WTC11 (cell line): ENCODE data around the gene GPER1. TPM values are rescaled to one million over a fixed set of nuclear protein-coding genes. Genes with fewer than 3 reads are reported as not detected.

Source experiments
- ATAC-seq: fragments of 200-7000 bp; cut with Tn5 transposase; 2 replicates; pipeline ENCODE4 v1.10.0; 2021; ENCODE audit warnings: mild to moderate bottlenecking, moderate library complexity
- CTCF ChIA-PET: fragments of 300-600 bp; sonication (Branson Sonifier 250); formaldehyde crosslinking; loops from one replicate; lab custom pipeline; 2021; ENCODE audit warnings: antibody characterized with exemption; lab: Charles Lee
- POLR2A ChIA-PET: fragments of 350-600 bp; sonication (Branson Sonifier 250); formaldehyde crosslinking; loops from one replicate; lab custom pipeline; 2021; ENCODE audit warnings: antibody characterized with exemption; lab: Charles Lee
- DNase-seq: peaks from one replicate; pipeline ENCODE4 v3.0.0; 2021; ENCODE audit warnings: low spot score
- H3K27ac Mint-ChIP-seq: 2 replicates; pipeline ENCODE4 v1.8.0; 2021; ENCODE audit warnings: mixed read lengths
- H3K27me3 Mint-ChIP-seq: 2 replicates; pipeline ENCODE4 v1.8.0; 2021; ENCODE audit warnings: low read depth, mild to moderate bottlenecking, moderate library complexity, mixed read lengths
- H3K36me3 Mint-ChIP-seq: 2 replicates; pipeline ENCODE4 v1.8.0; 2021; ENCODE audit warnings: mixed read lengths
- H3K4me1 Mint-ChIP-seq: 2 replicates; pipeline ENCODE4 v1.8.0; 2022; ENCODE audit warnings: mixed read lengths
- H3K4me3 Mint-ChIP-seq: 2 replicates; pipeline ENCODE4 v1.8.0; 2021; ENCODE audit warnings: mild to moderate bottlenecking, moderate library complexity, mixed read lengths
- H3K9me3 Mint-ChIP-seq: 2 replicates; pipeline ENCODE4 v1.8.0; 2021; ENCODE audit warnings: mixed read lengths
- ATF3 ChIP-seq: sonication (generic); formaldehyde crosslinking; conservative IDR thresholded peaks from 2 replicates; pipeline ENCODE4 v1.8.1; 2022; ENCODE audit warnings: mild to moderate bottlenecking, missing genetic modification reagents
- CTCF ChIP-seq: fragments of 200-600 bp; IDR thresholded peaks from 2 replicates; pipeline ENCODE4 v1.8.0; 2022; ENCODE audit warnings: antibody characterized with exemption
- ERG ChIP-seq: fragments of 250-450 bp; sonication (Bioruptor Pico); IDR thresholded peaks from 2 replicates; pipeline ENCODE4 v1.8.0; 2021; ENCODE audit warnings: mild to moderate bottlenecking
- FOXK1 ChIP-seq: sonication (generic); formaldehyde crosslinking; IDR thresholded peaks from 2 replicates; pipeline ENCODE4 v1.8.0; 2022; ENCODE audit warnings: mild to moderate bottlenecking, moderate library complexity, missing genetic modification reagents
- GABPB1 ChIP-seq: sonication (generic); formaldehyde crosslinking; IDR thresholded peaks from 2 replicates; pipeline ENCODE4 v1.8.1; 2023; ENCODE audit warnings: mild to moderate bottlenecking, missing genetic modification reagents
- HMGA2 ChIP-seq: fragments of 250-450 bp; sonication (Bioruptor Pico); IDR thresholded peaks from 2 replicates; pipeline ENCODE4 v1.4.0; 2021; ENCODE audit warnings: mild to moderate bottlenecking, moderate library complexity
- IRF2 ChIP-seq: sonication (generic); formaldehyde crosslinking; IDR thresholded peaks from 2 replicates; pipeline ENCODE4 v1.8.0; 2022; ENCODE audit warnings: low read depth, missing genetic modification reagents, borderline replicate concordance
- JAZF1 ChIP-seq: fragments of 250-450 bp; sonication (Bioruptor Pico); IDR thresholded peaks from 2 replicates; pipeline ENCODE4 v1.9.0; 2021; ENCODE audit warnings: moderate library complexity, mild to moderate bottlenecking, inconsistent platforms
- JUN ChIP-seq: sonication (generic); formaldehyde crosslinking; IDR thresholded peaks from 2 replicates; pipeline ENCODE4 v1.8.0; 2023; ENCODE audit warnings: mild to moderate bottlenecking, missing genetic modification reagents
- KAT7 ChIP-seq: sonication (generic); formaldehyde crosslinking; IDR thresholded peaks from 2 replicates; pipeline ENCODE4 v1.8.1; 2023; ENCODE audit warnings: missing genetic modification reagents, mild to moderate bottlenecking, borderline replicate concordance
- MLX ChIP-seq: sonication (generic); formaldehyde crosslinking; IDR thresholded peaks from 2 replicates; pipeline ENCODE4 v1.8.1; 2023; ENCODE audit warnings: mild to moderate bottlenecking, missing genetic modification reagents, moderate library complexity
- NFATC4 ChIP-seq: fragments of 250-450 bp; sonication (Bioruptor Pico); IDR thresholded peaks from 2 replicates; pipeline ENCODE4 v1.9.0; 2021; ENCODE audit warnings: mild to moderate bottlenecking
- NFE2L1 ChIP-seq: sonication (generic); formaldehyde crosslinking; IDR thresholded peaks from 2 replicates; pipeline ENCODE4 v1.8.1; 2023; ENCODE audit warnings: missing genetic modification reagents
- NR2C2 ChIP-seq: sonication (generic); formaldehyde crosslinking; IDR thresholded peaks from 2 replicates; pipeline ENCODE4 v1.8.0; 2022; ENCODE audit warnings: mild to moderate bottlenecking, missing genetic modification reagents
- NR3C1 ChIP-seq: sonication (generic); formaldehyde crosslinking; conservative IDR thresholded peaks from 2 replicates; pipeline ENCODE4 v1.8.1; 2023; ENCODE audit warnings: low read depth, mild to moderate bottlenecking, missing genetic modification reagents
- RELA ChIP-seq: sonication (generic); formaldehyde crosslinking; IDR thresholded peaks from 2 replicates; pipeline ENCODE4 v1.8.1; 2022; ENCODE audit warnings: missing genetic modification reagents, mild to moderate bottlenecking, borderline replicate concordance
- SP1 ChIP-seq: sonication (generic); formaldehyde crosslinking; conservative IDR thresholded peaks from 2 replicates; pipeline ENCODE4 v1.8.1; 2022; ENCODE audit warnings: missing genetic modification reagents
- STAT6 ChIP-seq: sonication (generic); formaldehyde crosslinking; conservative IDR thresholded peaks from 2 replicates; pipeline ENCODE4 v1.8.1; 2023; ENCODE audit warnings: mild to moderate bottlenecking, low read depth, missing genetic modification reagents, moderate library complexity
- TEAD1 ChIP-seq: sonication (generic); formaldehyde crosslinking; IDR thresholded peaks from 2 replicates; pipeline ENCODE4 v1.8.0; 2022; ENCODE audit warnings: mild to moderate bottlenecking, missing genetic modification reagents
- USF1 ChIP-seq: sonication (generic); formaldehyde crosslinking; IDR thresholded peaks from 2 replicates; pipeline ENCODE4 v1.8.0; 2022; ENCODE audit warnings: mild to moderate bottlenecking, missing genetic modification reagents
- ZNF121 ChIP-seq: sonication (generic); formaldehyde crosslinking; IDR thresholded peaks from 2 replicates; pipeline ENCODE4 v1.8.0; 2023; ENCODE audit warnings: missing genetic modification reagents
- ZNF416 ChIP-seq: fragments of 250-450 bp; sonication (Bioruptor Pico); IDR thresholded peaks from 2 replicates; pipeline ENCODE4 v1.9.0; 2021; ENCODE audit warnings: mild to moderate bottlenecking, inconsistent platforms
- ZNF532 ChIP-seq: fragments of 250-450 bp; sonication (Bioruptor Pico); IDR thresholded peaks from 2 replicates; pipeline ENCODE4 v1.9.0; 2021; ENCODE audit warnings: mild to moderate bottlenecking, borderline replicate concordance
- total RNA-seq: library from RNA; stranded (reverse); gene quantifications from 3 replicates; pipeline ENCODE4 v1.2.3, GENCODE V29; 2021

GPER1 gene
- total RNA-seq, 1 experiment from 2014 or later: 0.28 TPM

DNA sequence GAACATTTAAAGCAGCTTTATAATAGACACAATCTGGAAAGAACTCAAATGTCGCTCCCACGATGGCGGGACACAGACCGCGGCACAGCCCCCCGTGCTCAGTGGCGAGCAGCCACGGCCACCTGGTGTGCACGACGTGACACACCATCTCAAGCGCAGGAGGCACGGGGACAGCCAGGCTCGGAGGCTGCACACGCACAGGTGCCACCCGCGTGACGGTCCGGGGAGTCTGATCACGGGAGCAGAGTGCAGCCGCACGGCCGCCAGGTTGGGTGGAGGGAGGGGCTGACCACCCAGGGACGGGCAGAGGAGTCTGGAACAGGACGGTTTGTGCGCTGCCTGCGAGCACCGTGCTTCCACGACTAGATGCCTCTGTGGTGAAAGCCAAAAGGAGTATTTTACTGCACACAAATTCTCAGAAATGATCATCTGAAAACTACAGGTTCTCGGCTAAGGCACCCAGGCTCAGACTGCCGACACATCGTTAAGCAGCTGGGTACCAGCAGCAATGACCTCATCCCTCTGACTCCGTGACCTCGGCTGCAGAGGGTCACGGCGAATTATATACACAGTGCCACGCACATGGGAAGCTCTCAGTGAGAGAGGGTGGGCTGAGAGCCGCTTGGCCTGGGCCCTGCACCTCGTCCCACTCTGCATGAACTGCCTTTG, 7.5 kb upstream of the GPER1 start:
- Mint-ChIP-seq H3K4me1 (no peaks in the 10 kb centered on the region), H3K36me3 (no peaks in the 10 kb centered on the region), H3K27me3 (no peaks in the 10 kb centered on the region), H3K4me3 (no peak overlapping the region), H3K27ac (no peak overlapping the region; the same call in 1 of the 2 replicates), H3K9me3 (no peaks in the 10 kb centered on the region)
- ChIA-PET CTCF (no interaction called here), POLR2A (no interaction called here)
- no peak for ATAC-seq
- TF ChIP-seq SP1 (CRISPR knock-in tag) (no peak), STAT6 (no peak), USF1 (CRISPR knock-in tag) (no peak), KAT7 (CRISPR knock-in tag) (no peak), NFE2L1 (CRISPR knock-in tag) (no peak), RELA (CRISPR knock-in tag) (no peak), CTCF (no peak), GABPB1 (CRISPR knock-in tag) (no peak)
- DNase-seq: no peak

- no peak overlapping the region for H3K4me3 Mint-ChIP-seq
- CTCF ChIA-PET: interaction anchor here (0.8 to 1.1 kb wide), 2 partner anchors 15 to 88 kb away, joined by 3 to 4 read pairs; no protein-coding TSS in a partner anchor
- no peaks in the 10 kb centered on the region for H3K36me3 Mint-ChIP-seq
- POLR2A ChIA-PET: no interaction called here
- no peak for DNase-seq
- no peak overlapping the region; the same call in 1 of the 2 replicates for H3K27ac Mint-ChIP-seq
- H3K27me3 Mint-ChIP-seq: no peaks in the 10 kb centered on the region
- no peak for TF ChIP-seq IRF2 (CRISPR knock-in tag)
- TF ChIP-seq FOXK1 (CRISPR knock-in tag): no peak
- no peak for TF ChIP-seq TEAD1 (CRISPR knock-in tag)
- no peak for TF ChIP-seq ZNF416 (CRISPR knock-in tag)
- no peak for TF ChIP-seq HMGA2
- no peak for TF ChIP-seq NR3C1 (CRISPR knock-in tag)
- no peak for TF ChIP-seq ATF3
- TF ChIP-seq ZNF121 (CRISPR knock-in tag): no peak
- TF ChIP-seq JUN (CRISPR knock-in tag): no peak
- no peak for TF ChIP-seq ERG (CRISPR knock-in tag)
- no peak for TF ChIP-seq SP1 (CRISPR knock-in tag)
- no peak for TF ChIP-seq MLX (CRISPR knock-in tag)
- no peak for TF ChIP-seq JAZF1
- TF ChIP-seq USF1 (CRISPR knock-in tag): no peak
- no peak for TF ChIP-seq NR2C2
- no peak for TF ChIP-seq NFATC4 (CRISPR knock-in tag)
- no peak for TF ChIP-seq ZNF532
- TF ChIP-seq KAT7 (CRISPR knock-in tag): no peak
- TF ChIP-seq, all 79 proteins: peak for 0
- Mint-ChIP-seq H3K9me3 (no peaks in the 10 kb centered on the region), H3K4me1 (no peaks in the 10 kb centered on the region)
- ATAC-seq: no peak
Measured at GRCh38 chr7:1080921-1081255, 7.0 kb upstream of the GPER1 start.
